A673 (cell line): ENCODE measurements around the gene PLLP.

ENCODE experiments used
- EZH2 ChIP-seq: fragments of 200-600 bp; sonication (generic); IDR thresholded peaks from 2 replicates; pipeline ENCODE4 v1.6.1; 2017; ENCODE audit warnings: borderline replicate concordance, low read depth, mild to moderate bottlenecking, mixed read lengths, antibody characterized with exemption, low read length; ENCODE audit not compliant: poor library complexity, severe bottlenecking
- TF ChIP-seq, protein P1 (sequence below): fragments of 300-800, 200-600 bp; sonication (generic); conservative IDR thresholded peaks from 2 replicates; pipeline ENCODE4 v1.5.1; 2017; ENCODE audit warnings: low read depth, mild to moderate bottlenecking, antibody characterized with exemption, low read length, moderate library complexity, mixed read lengths

DNA sequence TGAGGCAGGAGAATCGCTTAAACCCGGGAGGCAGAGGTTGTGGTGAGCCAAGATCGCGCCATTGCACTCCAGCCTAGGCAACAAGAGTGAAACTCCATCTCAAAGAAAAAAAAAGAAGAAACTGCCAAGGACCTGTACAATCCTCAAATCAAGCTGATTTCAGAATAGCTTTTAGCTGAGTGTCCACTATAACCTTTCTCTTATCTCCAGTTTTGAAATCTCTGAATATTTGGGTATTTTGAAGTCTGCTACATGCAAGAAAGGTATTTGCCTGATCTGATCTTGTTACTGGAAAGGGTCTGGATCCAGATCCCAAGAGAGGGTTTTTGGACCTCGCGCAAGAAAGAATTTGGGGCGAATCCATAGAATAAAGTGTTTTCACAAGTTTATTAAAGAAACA is 58.5 kb downstream of the PLLP start:
- TF ChIP-seq, protein P1, sequence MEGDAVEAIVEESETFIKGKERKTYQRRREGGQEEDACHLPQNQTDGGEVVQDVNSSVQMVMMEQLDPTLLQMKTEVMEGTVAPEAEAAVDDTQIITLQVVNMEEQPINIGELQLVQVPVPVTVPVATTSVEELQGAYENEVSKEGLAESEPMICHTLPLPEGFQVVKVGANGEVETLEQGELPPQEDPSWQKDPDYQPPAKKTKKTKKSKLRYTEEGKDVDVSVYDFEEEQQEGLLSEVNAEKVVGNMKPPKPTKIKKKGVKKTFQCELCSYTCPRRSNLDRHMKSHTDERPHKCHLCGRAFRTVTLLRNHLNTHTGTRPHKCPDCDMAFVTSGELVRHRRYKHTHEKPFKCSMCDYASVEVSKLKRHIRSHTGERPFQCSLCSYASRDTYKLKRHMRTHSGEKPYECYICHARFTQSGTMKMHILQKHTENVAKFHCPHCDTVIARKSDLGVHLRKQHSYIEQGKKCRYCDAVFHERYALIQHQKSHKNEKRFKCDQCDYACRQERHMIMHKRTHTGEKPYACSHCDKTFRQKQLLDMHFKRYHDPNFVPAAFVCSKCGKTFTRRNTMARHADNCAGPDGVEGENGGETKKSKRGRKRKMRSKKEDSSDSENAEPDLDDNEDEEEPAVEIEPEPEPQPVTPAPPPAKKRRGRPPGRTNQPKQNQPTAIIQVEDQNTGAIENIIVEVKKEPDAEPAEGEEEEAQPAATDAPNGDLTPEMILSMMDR, result no peak
- no peak for TF ChIP-seq EZH2
